Endodermal cell (in vitro differentiated cells): ENCODE data around the gene CDCP2. TPM values are rescaled to one million over a fixed set of nuclear protein-coding genes. Genes with fewer than 3 reads are reported as not detected.

Experiments
- DNase-seq: peaks from one replicate; pipeline ENCODE4 v3.0.0-alpha.2; 2017
- H3K27ac ChIP-seq: 2 replicates; pipeline ENCODE4 v1.5.1; 2013; ENCODE audit warnings: mild to moderate bottlenecking, low read depth, low read length, moderate library complexity
- H3K27me3 ChIP-seq: 2 replicates; pipeline ENCODE4 v1.6.1; 2013; ENCODE audit warnings: mild to moderate bottlenecking, low read length, moderate library complexity; ENCODE audit not compliant: insufficient read depth, control insufficient read depth, poor library complexity, severe bottlenecking
- H3K36me3 ChIP-seq: 2 replicates; pipeline ENCODE4 v1.7.0; 2013; ENCODE audit warnings: mild to moderate bottlenecking, low read length, moderate library complexity; ENCODE audit not compliant: control insufficient read depth, insufficient read depth
- H3K4me1 ChIP-seq: one replicate; pipeline ENCODE4 v1.7.0; 2013; ENCODE audit warnings: low read length; ENCODE audit not compliant: control insufficient read depth, insufficient read depth
- H3K4me3 ChIP-seq: 2 replicates; pipeline ENCODE4 v1.5.1; 2013; ENCODE audit warnings: mild to moderate bottlenecking, low read length, moderate library complexity
- H3K9ac ChIP-seq: 2 replicates; pipeline ENCODE4 v1.6.1; 2013; ENCODE audit warnings: mild to moderate bottlenecking, low read length, moderate library complexity; ENCODE audit not compliant: poor library complexity, severe bottlenecking; ENCODE audit errors: extremely low read depth
- H3K9me3 ChIP-seq: 2 replicates; pipeline ENCODE4 v1.6.1; 2013; ENCODE audit warnings: mild to moderate bottlenecking, low read length, moderate library complexity; ENCODE audit not compliant: control insufficient read depth
- H3K27ac Mint-ChIP-seq: 2 replicates; pipeline ENCODE4 v1.8.0; 2020; ENCODE audit warnings: mixed read lengths
- H3K27me3 Mint-ChIP-seq: 2 replicates; pipeline ENCODE4 v1.8.0; 2021; ENCODE audit warnings: mild to moderate bottlenecking, mixed read lengths; ENCODE audit not compliant: insufficient read depth
- H3K36me3 Mint-ChIP-seq: 2 replicates; pipeline ENCODE4 v1.8.0; 2020; ENCODE audit warnings: low read depth, mixed read lengths
- H3K4me1 Mint-ChIP-seq: 2 replicates; pipeline ENCODE4 v1.8.0; 2020; ENCODE audit warnings: mixed read lengths
- H3K4me3 Mint-ChIP-seq: 2 replicates; pipeline ENCODE4 v1.8.0; 2020; ENCODE audit warnings: mild to moderate bottlenecking, moderate library complexity, mixed read lengths
- H3K9me3 Mint-ChIP-seq: 2 replicates; pipeline ENCODE4 v1.8.0; 2020; ENCODE audit warnings: mild to moderate bottlenecking, mixed read lengths
- CTCF ChIP-seq: fragments of 200-600 bp; sonication (generic); conservative IDR thresholded peaks from 2 replicates; pipeline ENCODE4 v1.5.0; 2021; ENCODE audit warnings: antibody characterized with exemption, mild to moderate bottlenecking
- WGBS, 2 experiments: methylation state at CpG; one replicate each; pipeline versions ENCODE4 v1.1.5 to v1.1.7; 2013; ENCODE audit warnings: missing lambda C conversion rate in 2 of 2, mixed read lengths in 1 of 2; ENCODE audit not compliant: insufficient coverage in 1 of 2, insufficient read length in 1 of 2; 5-methylcytosine and 5-hydroxymethylcytosine counted together
- total RNA-seq, 2 donors: library from RNA; stranded (reverse); fragmentation: NEBNext Ultra II Directional in 1 of 2; extraction: Animal tissue kit (Norgen Biotek cat#: 25700) in 1 of 2; gene quantifications; 2 replicates in 1 of 2; 3 replicates in 1 of 2; pipeline ENCODE4 v1.2.1, GENCODE V29; 2021

Gene CDCP2
- total RNA-seq, 2 donors from 2014 or later = not detected

- no peak overlapping the region for H3K9ac ChIP-seq
- Mint-ChIP-seq H3K9me3 (no peaks in the 10 kb centered on the region), H3K36me3 (no peaks in the 10 kb centered on the region), H3K4me1 (peaks cover 13% of the 10 kb centered on the region), H3K27me3 (no peaks in the 10 kb centered on the region), H3K4me3 (no peak overlapping the region), H3K27ac (no peak overlapping the region)
- DNase-seq = no peak
- H3K27ac ChIP-seq = no peak overlapping the region
- H3K27me3 ChIP-seq = no peaks in the 10 kb centered on the region
- no peak for TF ChIP-seq CTCF
- no peaks in the 10 kb centered on the region for H3K36me3 ChIP-seq
- no peaks in the 10 kb centered on the region for H3K4me1 ChIP-seq
- 80 to 93% methylated on average over 1 to 3 of the region's 3 CpGs for WGBS, 2 experiments
- no peak overlapping the region for H3K4me3 ChIP-seq
- H3K9me3 ChIP-seq = no peaks in the 10 kb centered on the region
Observed at GRCh38 chr1:54091666-54092065, 61.1 kb downstream of the CDCP2 start.

- Mint-ChIP-seq H3K9me3 (no peaks in the 10 kb centered on the region), H3K36me3 (no peaks in the 10 kb centered on the region), H3K4me1 (no peaks in the 10 kb centered on the region), H3K4me3 (no peak overlapping the region), H3K27ac (no peak overlapping the region), H3K27me3 (no peaks in the 10 kb centered on the region)
- DNase-seq = no peak
- no peak for TF ChIP-seq CTCF
- no peaks in the 10 kb centered on the region for H3K9me3 ChIP-seq
- H3K4me1 ChIP-seq = no peaks in the 10 kb centered on the region
- H3K36me3 ChIP-seq = no peaks in the 10 kb centered on the region
- H3K9ac ChIP-seq = no peak overlapping the region
- no peak overlapping the region for H3K27ac ChIP-seq
- H3K4me3 ChIP-seq = no peak overlapping the region
- 92 to 95% methylated on average over 4 to 5 of the region's 5 CpGs for WGBS, 2 experiments
- H3K27me3 ChIP-seq = no peaks in the 10 kb centered on the region
Observed at GRCh38 chr1:54088385-54088784, 64.4 kb downstream of the CDCP2 start.

- no peaks in the 10 kb centered on the region for H3K27me3 Mint-ChIP-seq
- TF ChIP-seq CTCF = no peak
- H3K27ac Mint-ChIP-seq = no peak overlapping the region
- Histone ChIP-seq H3K4me3 (no peak overlapping the region), H3K36me3 (no peaks in the 10 kb centered on the region), H3K9ac (no peak overlapping the region), H3K27ac (no peak overlapping the region), H3K27me3 (no peaks in the 10 kb centered on the region), H3K4me1 (no peaks in the 10 kb centered on the region), H3K9me3 (no peaks in the 10 kb centered on the region)
- DNase-seq = no peak
- H3K9me3 Mint-ChIP-seq = no peaks in the 10 kb centered on the region
- no peaks in the 10 kb centered on the region for H3K4me1 Mint-ChIP-seq
- 89 to 100% methylated on average over 1 of the region's 1 CpG for whole genome bisulfite sequencing, 2 experiments
- H3K36me3 Mint-ChIP-seq = no peaks in the 10 kb centered on the region
- no peak overlapping the region for H3K4me3 Mint-ChIP-seq
Observed at GRCh38 chr1:54086754-54087153, 66.0 kb downstream of the CDCP2 start.
